ENCODE results near the gene MINDY3. TPM values are rescaled to one million over a fixed set of nuclear protein-coding genes. Genes with fewer than 3 reads are reported as not detected.

MINDY3 gene
- total RNA-seq, 1 experiment from 2014 or later = 14.9 TPM

DNA sequence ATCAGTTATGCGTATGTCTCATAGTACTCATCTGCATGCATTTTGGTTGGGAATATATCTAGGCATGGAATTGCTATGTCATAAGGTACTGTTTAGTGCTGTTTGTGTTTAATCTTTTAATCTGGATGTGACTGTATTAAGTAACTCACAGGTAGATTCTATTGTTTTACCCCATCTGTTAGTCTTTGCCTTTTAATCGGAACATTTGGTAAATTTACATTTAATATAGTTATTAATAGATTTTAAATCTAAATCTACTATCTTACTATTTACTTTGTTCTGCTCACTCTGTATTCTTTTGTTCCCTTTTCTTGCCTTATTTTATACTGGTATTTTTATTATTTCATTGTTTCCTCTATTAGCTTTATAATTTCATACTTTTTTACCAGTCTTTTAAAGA lies 130.0 kb downstream of the MINDY3 start:
- no peak overlapping the region for H3K4me2 ChIP-seq (ENCODE audit: insufficient read depth, insufficient read length, low read length)
- no peak overlapping the region for H3T11ph ChIP-seq (ENCODE audit: low read length)
- H3K36me3 Mint-ChIP-seq (ENCODE audit: insufficient read depth in 1 of 3, low read depth in 3 of 3) = peaks cover 0 to 7% (median 3%) of the 10 kb centered on the region in 3 experiments; a peak in 3 of 7 replicates
- H3K9me3 ChIP-seq (ENCODE audit: control insufficient read depth, low read depth, low read length) = no peaks in the 10 kb centered on the region
- no peak overlapping the region for H2BK20ac ChIP-seq (ENCODE audit: low read depth, low read length, poor library complexity, severe bottlenecking)
- peaks cover 2% of the 10 kb centered on the region for H3K27me3 Mint-ChIP-seq (ENCODE audit: low read depth)
- H3K27ac ChIP-seq (ENCODE audit: insufficient read length, low read depth, low read length) = no peak overlapping the region
- H2AK5ac ChIP-seq (ENCODE audit: insufficient read length, low read length) = no peak overlapping the region
- H3K9ac ChIP-seq (ENCODE audit: extremely low read depth, insufficient read length, low read length) = no peak overlapping the region
- no peak overlapping the region for H3K4ac ChIP-seq (ENCODE audit: low read depth, low read length)
- H4K5ac ChIP-seq (ENCODE audit: insufficient read length, low read depth, low read length) = no peak overlapping the region
- H3K4me1 Mint-ChIP-seq = peaks cover 4 to 5% of the 10 kb centered on the region in 2 experiments
- H3K79me2 ChIP-seq (ENCODE audit: insufficient read depth, low read length) = no peaks in the 10 kb centered on the region
- H3K27ac Mint-ChIP-seq = no peak overlapping the region
- H3K4me3 Mint-ChIP-seq = no peak overlapping the region
- H2BK5ac ChIP-seq (ENCODE audit: insufficient read length, low read length) = no peak overlapping the region
- no peak overlapping the region for H3K23ac ChIP-seq (ENCODE audit: insufficient read length, low read depth, low read length)
- no peaks in the 10 kb centered on the region for H4K20me1 ChIP-seq (ENCODE audit: control insufficient read depth, insufficient read depth, insufficient read length)
- H2BK12ac ChIP-seq (ENCODE audit: insufficient read length, low read depth, low read length) = no peak overlapping the region
- no peaks in the 10 kb centered on the region for H3K4me1 ChIP-seq (ENCODE audit: insufficient read depth, low read length)
- no peak overlapping the region for H3K14ac ChIP-seq (ENCODE audit: insufficient read depth, low read length)
- no peak overlapping the region for H3K18ac ChIP-seq (ENCODE audit: insufficient read length, low read depth, low read length)
- no peak for DNase-seq
- whole genome bisulfite sequencing (ENCODE audit: extremely low coverage, insufficient read length, low lambda C conversion rate) = no CpG with 5 or more reads among the region's 2 CpGs
- H3K9me3 Mint-ChIP-seq = peaks cover 4 to 10% of the 10 kb centered on the region in 2 experiments; a peak in 4 of 5 replicates
- H4K8ac ChIP-seq (replicated peaks; ENCODE audit: insufficient read length, low read depth, low read length) = no peak overlapping the region
- no peak overlapping the region for H2BK120ac ChIP-seq (ENCODE audit: low read depth, low read length, poor library complexity, severe bottlenecking)
- H3K27me3 ChIP-seq (ENCODE audit: insufficient read depth, low read length) = no peaks in the 10 kb centered on the region
- no peak overlapping the region for H2AFZ ChIP-seq (ENCODE audit: low read length)
- no peak overlapping the region for H2BK15ac ChIP-seq (ENCODE audit: low read depth, low read length)
- TF ChIP-seq, protein P1, sequence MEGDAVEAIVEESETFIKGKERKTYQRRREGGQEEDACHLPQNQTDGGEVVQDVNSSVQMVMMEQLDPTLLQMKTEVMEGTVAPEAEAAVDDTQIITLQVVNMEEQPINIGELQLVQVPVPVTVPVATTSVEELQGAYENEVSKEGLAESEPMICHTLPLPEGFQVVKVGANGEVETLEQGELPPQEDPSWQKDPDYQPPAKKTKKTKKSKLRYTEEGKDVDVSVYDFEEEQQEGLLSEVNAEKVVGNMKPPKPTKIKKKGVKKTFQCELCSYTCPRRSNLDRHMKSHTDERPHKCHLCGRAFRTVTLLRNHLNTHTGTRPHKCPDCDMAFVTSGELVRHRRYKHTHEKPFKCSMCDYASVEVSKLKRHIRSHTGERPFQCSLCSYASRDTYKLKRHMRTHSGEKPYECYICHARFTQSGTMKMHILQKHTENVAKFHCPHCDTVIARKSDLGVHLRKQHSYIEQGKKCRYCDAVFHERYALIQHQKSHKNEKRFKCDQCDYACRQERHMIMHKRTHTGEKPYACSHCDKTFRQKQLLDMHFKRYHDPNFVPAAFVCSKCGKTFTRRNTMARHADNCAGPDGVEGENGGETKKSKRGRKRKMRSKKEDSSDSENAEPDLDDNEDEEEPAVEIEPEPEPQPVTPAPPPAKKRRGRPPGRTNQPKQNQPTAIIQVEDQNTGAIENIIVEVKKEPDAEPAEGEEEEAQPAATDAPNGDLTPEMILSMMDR (conservative IDR thresholded peaks at IDR 0.05) = no peak
- no peaks in the 10 kb centered on the region for H3K23me2 ChIP-seq (ENCODE audit: insufficient read length, low read depth, low read length, poor library complexity, severe bottlenecking)
- H4K91ac ChIP-seq (ENCODE audit: insufficient read length, low read depth, low read length) = no peak overlapping the region
- H3K79me1 ChIP-seq (ENCODE audit: insufficient read depth, low read depth, low read length, poor library complexity, severe bottlenecking) = no peaks in the 10 kb centered on the region
- H3K56ac ChIP-seq (ENCODE audit: insufficient read length, low read depth, low read length) = no peak overlapping the region
